NCI-H2196 treated with DMSO at 0.1 percent for 48 hours (cell line): Measurements from ENCODE around the gene BANK1.

ENCODE experiments used
- DNase-seq: peaks from one replicate; lab custom pipeline; 2025; ENCODE audit not compliant: unreplicated experiment; lab: John Stamatoyannopoulos, UW

The BANK1 gene

DNA sequence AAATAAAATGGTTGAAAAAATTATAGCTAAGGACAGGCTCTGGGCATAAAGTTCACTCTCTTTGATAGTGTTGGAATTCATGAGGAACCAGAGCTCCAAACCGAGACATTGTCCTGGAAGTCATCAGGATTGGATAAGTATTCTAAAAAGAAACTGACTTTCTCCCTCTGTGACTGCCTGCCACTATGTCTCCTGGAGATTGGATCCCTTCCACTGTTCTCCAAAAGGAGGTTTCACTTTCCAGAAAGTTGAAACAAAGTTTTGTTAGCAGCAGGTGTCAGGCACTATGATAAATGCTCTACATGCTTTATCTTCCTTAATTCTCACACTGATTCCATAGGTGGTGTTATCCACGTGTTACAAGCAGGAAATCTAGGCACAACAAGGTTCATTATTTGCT lies 16.8 kb downstream of the BANK1 start:
- no peak for DNase-seq

DNA sequence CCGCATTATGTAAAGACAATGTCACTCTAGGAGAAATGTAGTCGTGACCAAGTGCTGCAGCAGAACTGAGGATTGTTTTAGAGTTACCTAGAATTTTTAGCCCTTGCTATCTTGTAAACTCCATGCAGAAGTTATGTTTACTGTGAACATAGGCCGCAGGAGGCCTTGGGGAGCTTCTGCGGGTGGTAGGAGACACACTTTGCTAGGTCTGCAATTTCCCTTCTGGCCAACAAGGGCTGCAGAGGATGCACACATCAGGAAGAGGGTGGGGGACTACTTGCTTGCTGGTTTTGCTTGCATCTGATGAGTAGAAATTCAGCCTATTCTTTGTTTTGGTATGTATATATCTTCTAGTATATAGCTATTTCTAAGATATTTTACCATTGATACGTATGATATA lies 23.1 kb downstream of the BANK1 start:
- no peak for DNase-seq

DNA sequence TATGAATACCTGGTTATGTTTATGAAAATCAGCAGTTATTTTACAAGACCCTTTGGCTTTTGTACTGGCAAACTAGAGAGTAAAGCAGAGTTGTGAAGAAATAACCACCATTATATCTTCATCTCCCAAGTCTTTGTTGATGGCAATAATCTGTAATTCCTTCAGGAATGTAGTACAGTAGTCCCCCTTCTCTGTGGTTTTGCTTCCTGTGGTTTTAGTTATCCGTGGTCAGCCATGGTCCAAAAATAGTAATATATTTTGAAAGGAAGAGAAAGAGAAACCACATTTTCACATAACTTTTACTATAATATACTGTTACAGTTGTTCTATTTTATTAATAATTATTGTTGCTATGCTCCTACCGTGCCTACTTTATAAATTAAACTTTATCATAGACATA lies 27.8 kb downstream of the BANK1 start:
- DNase-seq = no peak

DNA sequence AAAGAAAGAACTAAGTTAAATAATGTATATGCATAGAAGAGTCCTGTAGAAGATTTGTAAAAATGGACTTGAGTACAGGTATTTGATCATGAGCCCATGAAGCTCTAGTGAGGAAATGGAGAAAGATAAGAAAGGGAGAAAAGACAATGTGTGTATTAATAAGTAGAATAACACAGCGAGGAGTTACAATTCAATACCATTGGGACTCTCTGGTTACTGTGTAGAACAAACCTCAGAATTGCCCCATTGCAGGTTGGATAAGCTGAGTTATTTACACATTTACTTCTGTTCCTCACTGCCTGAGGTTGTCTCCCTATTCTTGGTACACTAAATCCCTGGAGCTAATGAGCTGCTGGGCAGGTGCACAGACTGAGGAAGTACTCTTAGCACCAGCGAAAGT lies 33.3 kb downstream of the BANK1 start:
- DNase-seq = no peak

DNA sequence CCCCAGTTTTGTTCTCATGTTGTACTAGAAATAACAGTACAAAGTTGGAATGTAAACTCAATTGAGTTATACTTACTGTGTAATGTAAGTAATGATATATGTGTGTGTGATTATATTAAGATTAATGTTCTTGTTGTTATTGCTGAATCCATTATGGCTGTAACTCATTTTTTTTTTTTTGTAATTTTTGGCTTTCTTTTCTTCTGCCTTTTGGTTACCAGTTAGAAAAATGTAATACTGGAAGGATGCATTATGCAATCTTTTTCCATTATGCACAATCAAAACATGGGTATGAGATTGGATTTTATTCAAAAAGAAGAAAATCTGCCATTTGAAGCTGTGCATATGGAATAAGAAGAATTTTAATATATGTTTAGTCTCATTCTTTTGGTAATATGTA lies 34.0 kb downstream of the BANK1 start:
- DNase-seq = no peak

DNA sequence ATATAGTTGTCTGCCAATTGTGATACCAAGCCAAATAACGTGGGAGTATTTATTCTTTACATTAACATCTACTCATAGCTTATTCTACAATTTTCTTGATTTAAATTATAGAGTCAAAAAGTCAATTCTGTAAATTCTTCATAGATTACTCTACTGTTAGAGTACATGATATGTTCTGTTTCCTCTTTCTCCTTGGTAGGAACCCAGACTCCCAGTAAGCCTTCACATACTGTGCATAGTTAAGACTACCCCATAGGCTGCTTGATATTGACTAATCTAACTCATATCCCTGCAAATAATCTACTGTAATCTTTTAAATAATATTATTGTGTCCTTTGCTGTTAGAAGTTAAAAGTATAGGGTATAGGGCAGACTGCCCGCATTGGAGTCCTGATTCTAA lies 35.4 kb downstream of the BANK1 start:
- no peak for DNase-seq

DNA sequence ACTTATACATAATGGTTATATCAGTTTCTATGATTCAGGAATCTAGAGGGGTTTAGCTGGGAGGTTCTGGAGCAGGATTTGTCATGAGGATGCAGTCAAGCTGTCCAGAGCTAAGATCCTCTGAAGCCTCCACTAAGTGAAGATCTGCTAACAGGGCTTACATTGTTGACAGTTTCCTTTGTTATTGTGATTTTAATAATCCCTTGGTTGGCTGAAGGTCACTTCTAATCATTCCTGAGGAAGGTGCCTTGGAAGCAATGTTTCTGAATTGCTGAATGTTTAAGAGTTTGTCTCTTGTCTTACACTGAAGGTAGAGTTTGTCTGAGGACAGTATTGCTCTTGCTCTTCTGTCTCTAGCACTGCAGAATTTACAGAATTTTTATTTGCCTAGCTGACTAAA lies 41.3 kb downstream of the BANK1 start:
- DNase-seq = no peak

DNA sequence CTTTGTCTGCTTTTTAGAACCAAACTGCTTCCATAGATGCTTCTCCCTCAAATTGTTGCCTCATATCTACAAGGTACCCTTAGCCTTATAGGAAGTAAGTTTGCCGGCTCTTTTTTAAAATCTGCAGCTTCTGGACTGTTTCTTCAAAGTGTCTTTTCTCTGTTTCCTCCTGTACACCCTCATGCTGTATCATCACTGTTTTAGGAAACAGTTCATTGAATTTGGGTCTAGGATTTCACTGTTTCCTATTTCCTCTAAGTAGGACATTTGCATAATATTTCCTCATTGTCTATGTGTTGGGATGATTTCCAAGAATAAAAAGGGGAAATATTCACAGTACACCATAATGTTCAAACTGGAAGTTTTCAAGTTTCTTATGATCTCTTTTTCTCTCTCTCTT lies 43.0 kb downstream of the BANK1 start:
- DNase-seq = no peak

DNA sequence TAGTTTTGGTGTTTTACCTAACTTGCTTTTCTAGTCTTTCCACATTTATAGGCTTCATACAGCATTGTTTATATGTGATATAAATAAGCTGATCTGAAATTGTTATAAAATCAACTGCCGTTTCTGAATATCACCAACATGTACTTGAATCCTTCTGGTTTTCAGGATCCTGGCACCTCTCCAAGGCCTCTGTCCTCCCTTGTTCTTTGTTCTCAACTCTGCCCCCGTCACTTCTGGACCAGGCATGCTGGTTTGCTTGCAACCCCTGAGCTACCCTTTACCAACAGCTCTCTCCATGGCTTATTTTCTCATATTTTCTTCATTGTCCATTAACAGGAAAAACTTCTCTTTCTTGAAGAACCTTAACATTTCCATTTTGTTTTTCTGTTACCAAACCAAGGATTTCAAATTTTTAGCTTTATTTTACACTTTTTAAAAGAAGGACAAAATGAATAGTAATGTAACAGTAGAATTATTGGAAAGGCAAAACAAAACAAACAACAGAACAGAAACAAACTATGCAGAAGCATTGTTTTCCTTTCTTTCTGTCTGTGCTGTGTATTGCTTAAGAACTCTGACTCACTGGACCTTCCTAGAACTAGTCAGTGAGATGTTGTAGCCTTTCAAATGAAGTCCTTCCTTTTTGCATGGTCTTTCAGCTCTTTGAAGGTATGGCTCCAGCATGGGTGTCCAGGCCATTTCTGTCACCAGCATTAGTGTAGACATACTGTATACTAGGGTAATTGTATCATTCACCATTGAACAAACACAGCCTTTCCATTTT lies 44.8 kb downstream of the BANK1 start:
- peak; percentile 18 for DNase-seq

DNA sequence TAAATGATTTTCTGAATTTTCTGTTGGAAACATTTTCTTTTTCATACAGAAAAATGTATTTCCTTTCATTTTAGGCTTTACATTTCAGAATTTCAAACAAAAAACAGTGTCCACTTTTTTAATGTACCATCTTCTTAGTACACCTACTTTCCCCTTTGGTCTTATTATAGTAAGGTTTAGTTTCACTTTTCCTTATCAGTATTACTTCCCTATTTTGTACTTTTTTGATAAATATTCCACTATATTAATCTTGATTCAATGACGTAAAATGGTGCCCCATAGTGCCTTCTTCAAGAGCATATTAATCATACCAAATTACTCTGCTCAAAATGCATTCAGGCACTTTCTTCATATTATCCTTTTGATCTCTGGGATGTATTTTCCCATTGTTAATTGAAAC lies 52.5 kb downstream of the BANK1 start:
- no peak for DNase-seq

DNA sequence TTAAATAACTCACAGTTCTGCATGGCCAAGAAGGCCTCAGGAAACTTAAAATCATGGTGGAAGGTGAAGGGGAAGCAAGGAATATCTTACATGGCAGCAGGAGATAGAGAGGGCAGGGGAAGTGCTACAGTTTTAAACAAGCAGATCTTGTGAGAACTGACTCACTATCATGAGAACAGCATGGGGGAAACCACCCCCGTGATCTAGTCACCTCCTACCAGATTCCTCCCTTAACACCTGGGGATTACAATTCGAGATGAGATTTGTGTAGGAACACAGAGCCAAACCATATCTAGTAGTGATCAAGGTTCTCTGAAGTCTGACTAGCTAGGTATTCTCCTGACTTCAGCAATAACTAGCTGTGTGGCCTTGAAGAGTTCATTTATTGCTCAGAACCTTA lies 56.0 kb downstream of the BANK1 start:
- no peak for DNase-seq

DNA sequence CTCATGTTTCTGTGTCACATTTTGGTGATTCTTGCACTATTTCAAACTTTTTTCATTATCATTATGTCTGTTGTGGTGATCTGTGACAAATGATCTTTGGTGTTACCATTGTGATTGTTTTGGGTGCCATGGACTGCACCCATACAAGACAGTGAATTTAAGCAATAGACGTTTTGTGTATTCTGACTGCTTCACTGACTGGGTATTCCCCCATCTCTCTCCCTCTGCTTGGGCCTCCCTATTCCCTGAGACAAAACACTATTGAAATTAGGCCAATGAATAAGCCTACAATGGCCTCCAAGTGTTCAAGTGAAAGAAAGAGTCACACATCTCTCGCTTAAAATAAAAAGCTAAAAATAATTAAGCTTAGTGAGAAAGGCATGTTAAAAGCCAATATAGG lies 60.2 kb downstream of the BANK1 start:
- no peak for DNase-seq

DNA sequence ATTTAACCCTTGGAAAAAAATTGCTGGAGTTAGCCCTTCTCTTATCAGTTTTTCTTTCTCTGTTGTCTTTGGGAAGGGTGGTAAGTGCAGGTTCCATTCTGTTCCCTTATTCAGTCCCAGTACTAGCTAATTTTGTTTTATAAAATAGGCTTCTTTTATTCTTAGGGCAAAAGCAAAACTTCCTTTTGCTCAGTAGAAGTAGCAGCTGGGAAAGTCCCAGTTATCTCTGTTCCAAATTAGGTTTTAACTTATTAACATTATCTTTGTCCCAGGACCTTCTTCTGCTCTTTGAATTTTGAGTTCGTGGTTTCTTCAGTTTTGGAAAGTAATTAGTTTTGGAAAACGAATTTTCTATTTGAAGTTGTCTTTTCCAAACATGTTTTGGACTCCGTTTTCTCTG lies 61.1 kb downstream of the BANK1 start:
- no peak for DNase-seq

DNA sequence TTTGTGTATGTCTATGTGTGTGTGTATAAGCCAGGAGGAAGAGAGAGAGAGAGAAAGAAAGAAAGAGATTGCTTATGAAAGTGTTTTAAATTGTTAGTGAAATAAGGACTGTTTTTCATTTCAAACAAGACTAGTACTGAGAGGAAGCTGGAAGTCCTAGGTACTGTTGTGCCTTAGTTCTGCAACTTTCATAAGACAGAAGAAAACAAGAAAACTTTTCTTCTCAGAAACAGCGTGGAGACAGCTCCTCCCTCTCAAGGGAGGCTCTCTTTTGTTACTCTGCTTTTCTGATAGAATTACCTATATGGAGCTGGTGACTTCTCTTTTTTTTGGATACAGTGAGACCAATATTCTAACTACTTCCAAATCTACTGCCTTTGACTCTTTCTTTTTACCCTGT lies 62.5 kb downstream of the BANK1 start:
- DNase-seq = no peak

DNA sequence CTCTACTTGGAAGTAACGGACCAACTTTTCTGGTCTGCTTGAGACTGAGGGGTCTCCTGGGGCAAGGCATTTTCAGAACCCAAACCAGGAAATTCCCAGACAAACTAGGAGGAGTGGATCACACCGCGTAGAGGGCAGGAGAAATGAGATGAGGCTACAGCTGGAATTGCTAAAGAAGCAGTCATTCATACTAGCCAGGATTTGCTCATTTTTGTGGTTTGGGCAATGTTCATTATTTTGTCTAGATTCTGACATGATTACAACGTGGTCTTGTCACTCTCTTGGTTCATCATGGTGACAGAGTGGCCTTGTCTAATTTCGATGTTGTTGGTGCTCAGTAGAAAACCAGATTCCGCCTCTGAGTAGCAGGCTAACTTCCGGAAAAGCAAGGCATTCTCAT lies 63.2 kb downstream of the BANK1 start:
- DNase-seq = no peak

DNA sequence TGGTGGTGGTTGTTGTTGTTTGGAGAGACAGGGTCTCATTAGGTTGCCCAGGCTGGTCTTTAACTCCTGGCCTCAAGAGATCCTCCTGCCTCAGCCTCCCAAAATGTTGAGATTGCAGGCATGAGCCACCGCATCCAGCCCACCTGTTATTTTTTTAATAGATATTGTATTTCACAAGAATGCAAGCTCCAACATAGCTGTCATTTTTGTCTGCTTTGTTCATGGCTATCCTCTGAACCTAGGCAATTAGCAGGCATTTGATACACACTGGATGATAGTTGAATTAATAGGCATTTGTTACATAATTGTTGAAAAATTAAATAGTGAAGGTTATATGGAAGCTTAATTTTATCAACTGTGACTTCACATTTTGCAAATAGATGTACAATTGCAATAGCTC lies 64.7 kb downstream of the BANK1 start:
- DNase-seq = no peak

DNA sequence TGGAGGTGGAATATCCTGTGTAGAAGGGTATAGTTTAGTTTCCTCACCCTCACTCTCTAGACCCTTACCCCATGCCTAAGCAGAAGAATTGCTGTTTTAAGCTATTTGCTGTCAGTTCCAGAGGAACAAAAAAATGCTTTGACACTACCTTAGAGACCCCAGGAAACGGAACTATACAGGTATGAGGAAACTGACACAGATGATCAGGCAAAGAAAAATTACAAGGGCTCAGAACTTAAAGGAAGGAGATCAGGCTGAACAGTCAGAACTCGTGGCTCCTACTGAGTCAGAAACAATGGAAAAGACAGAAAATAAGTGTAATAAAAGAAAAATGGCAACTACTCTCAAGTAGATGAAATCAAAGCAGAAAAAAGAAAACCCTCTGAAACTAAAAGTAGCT lies 65.6 kb downstream of the BANK1 start:
- no peak for DNase-seq

DNA sequence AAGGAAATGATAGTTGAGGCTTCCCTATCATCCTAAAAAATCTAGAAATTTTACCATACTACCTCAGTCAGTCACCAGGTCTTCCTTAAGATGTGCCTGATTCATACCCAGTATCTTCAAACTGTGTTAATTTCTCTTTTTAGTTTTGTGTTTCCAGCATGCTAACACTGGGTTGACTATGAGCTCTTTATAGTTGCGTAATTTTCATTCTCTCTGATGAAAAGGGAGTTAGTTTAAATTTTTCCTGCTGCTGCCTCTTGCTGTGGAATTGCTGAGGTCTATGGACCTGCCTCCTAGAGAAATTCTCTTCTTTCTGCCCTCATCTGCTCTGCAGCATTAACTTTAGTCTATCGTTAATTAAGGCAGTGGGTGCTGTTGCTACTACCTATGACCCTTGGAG lies 66.6 kb downstream of the BANK1 start:
- no peak for DNase-seq

DNA sequence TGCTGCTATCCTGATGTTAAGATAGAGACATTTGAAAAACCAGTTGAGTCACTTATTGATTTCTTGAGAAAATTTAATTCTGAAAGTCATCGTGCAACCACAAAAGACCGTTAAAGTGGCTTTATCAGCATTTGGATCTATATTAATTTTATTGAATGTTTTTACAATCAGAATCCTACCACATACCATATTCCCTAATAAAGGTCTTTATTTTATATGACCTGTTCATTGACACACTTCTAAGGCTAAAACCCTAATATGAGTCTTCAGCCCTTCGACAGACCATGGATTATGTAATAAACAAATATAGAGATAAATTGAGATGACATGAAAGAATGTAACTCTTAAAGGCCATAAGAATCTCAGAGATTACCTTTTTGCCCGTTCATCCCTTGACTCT lies 68.1 kb downstream of the BANK1 start:
- no peak for DNase-seq

DNA sequence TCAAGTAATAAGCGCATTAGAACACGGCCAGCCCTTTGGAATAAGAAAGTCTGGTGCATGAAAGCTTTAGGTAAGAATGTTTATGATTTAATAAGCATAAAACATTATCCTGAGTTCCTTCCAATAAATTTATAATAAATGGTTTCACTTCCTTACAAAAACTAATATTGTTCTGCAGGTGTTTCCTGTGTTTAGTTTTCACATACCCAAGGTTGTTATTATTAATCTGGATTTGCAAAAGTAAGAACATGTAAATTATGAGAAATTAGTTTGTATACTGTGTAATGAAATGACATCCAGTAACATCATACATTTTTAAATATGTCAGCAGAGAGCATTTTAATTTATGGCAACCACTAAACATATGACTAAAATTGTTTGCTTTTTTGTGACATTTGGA lies 72.1 kb downstream of the BANK1 start:
- no peak for DNase-seq

DNA sequence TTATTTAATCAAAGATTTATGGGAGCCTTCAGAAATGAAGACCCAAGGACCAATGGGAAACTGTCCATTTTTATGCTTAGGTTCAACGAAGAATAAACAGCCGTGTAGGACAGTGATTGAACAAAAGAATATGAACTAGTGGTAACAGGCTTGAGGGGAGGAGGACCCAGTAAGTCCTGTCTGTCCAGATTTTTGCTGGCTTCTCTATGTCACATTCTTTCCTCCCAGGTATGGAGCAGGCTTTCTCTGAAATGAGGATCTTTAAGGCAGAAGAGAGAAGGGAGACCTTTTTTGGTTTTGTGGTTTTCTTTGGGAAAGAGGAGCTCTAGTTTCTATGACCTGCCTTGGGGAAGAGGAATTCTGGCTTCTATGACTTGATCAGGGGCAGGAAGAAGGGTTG lies 74.1 kb downstream of the BANK1 start:
- DNase-seq = no peak

DNA sequence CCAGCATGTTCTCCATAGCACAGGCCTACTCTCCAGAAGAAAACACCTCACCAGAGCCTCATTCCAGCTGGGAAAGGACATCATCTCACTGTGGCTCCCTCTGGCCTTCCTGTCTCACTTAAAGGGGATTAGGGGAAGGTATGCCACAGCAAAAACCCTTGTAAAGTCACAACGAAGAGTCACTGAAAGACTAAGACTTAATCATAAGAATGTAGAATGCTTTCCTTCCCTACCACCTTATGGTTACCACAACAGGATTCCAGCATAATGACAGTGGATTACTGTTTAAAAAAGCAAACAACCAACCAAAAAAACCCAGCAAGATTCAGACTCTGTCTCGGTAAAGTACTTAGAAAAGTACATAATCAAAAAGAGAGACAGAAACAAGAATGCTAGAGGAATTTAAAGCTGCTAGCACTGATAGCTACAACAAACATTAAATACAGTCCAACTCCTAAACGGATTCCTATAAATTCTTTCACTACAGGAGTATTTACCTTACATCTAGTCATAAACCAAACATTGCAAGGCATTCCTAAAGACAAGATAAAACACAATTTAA lies 75.1 kb downstream of the BANK1 start:
- DNase-seq = no peak

DNA sequence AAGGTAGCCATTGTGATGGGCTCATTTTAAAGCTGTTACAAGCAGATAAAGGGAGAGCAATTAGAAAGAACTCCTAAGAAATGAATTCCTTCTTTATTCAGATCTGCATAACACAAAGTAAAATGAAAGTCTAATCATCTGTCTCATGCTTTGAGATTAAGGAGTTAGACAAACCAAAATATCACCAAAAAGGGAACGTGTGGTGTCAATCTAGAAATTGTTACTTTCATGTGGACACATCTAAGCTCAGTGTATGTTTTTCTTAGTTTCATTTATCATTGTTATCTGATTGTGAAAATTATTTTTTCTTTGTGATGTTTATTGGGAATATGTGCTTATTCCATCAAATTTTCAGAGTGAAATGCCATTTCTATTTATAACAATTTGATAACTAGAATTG lies 80.3 kb downstream of the BANK1 start:
- DNase-seq = no peak
